CD4-positive, alpha-beta T cell treated with Interferon gamma for 1 hour (primary cell): Measurements from ENCODE around the gene TMEM132D.

Source experiments
- DNase-seq: peaks from one replicate; pipeline ENCODE4 v3.0.0-alpha.2; 2020

The TMEM132D gene

DNA sequence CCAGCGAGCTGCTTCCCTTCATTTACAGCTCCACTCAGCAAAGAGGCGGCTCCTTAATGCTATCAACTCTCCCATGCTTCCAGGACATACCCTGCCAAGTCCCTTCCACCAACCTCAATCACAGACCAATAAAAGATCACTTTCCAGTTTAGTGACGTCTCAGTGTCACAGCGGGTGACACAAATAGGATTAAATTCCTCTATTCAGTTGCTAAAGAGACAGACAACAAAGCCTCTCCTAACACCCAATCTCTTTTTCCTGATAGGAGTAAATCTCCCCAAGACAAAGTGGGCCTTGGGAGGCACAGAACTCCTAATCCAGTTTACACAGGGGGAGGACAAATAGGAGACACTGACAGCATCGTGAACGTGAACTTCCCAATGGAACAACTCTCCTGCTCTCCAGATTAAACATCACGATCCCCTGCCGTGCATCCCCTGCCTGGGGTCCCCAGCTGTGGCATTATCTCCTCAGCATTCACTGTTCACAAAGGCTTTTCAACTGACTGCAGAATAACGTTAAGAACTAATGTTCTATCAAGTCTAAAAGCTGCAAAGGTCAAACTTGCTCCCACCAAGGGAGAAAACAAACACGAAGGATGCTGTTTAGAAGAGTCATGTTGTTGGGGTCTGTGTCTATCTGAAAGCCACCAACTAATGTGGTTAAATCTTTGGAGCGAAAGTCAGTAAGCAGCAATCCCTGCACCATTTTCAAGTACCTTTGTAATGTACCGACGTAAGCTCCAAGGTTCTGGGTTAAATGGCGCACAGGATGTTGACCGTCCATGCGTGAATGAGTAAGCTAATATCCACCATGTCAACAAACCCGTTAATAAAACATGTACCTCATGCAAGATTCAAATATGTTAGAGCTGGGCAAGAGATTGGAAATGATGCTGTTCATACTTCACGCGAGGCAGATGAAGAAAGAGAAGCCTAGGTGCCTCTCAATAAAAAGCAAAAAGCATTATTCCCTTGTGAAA is 31.5 kb downstream of the TMEM132D start:
- no peak for DNase-seq

DNA sequence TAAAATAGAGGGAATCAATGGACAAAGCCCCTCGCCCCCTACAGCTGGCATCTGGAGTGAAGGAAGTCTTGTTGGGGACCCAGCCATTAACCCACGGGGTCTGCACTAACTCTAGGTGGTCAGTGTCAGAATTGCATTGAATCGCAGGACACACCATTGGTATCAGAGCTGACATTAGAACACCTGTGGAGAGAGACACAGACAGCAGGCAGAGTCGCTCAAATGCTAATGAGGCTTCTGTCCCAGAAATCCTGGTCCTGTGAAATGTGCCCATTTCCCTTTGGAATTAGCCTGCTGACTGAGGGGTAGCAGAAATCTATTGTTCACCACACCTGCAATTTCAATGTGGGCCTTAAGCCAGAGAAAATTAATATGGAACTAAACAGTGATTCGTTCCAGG is 33.0 kb downstream of the TMEM132D start:
- DNase-seq: no peak

DNA sequence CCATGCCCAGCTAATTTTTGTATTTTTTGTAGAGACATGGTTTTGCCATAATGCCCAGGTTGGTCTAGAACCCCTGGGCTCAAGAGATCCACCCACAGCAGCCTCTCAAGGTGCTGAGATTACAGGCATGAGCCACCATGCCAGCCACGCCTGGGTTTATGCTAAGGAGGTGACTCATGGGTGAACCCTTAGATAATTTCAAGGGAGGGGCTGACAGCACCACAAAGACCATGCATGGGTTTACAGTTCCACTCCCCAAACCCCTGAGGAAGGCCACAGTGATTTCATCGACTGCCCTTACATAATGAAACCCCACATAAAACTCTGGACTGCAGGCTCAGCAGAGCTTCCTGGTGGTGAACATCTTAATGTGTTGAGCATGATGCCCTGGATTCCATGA is 33.7 kb downstream of the TMEM132D start:
- no peak for DNase-seq

DNA sequence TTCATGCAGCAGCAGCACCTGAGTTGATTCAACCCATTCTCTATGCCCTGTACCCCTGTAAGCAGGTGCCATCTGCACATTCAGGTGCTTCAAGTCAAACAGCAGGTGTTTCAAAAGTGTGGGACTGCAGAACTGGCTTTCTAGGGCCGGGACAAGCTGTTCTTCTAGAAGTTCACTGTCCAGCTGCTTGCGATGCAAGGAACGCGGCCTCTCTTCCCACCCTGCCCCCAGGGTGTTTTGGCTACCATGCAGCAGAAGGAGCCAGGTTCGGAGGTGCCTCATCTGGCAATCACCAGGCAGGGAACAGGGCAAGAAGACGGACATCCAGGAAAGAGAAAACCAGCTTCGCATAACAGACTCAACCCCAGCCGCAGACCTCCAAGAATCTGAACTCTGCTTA is 35.2 kb downstream of the TMEM132D start:
- DNase-seq: no peak

DNA sequence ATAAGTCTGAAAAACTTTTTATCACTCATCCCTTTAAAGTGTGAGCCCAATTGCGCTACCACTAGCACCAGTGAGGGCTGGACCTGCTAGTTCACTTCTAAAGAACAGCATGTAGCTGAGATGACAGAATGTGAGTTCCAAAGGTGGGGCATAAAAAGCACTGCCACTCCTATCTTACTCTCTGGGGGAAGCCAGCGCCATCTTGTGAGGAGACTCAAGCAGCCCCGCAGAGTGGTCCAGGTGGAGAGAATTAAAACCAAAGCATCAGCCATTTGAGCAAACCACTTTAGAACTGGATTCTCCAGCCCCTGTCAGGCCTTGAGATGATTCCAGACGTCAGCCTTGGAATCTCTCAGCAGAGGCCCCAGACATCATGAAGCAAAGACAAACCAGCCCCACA is 39.9 kb downstream of the TMEM132D start:
- no peak for DNase-seq

DNA sequence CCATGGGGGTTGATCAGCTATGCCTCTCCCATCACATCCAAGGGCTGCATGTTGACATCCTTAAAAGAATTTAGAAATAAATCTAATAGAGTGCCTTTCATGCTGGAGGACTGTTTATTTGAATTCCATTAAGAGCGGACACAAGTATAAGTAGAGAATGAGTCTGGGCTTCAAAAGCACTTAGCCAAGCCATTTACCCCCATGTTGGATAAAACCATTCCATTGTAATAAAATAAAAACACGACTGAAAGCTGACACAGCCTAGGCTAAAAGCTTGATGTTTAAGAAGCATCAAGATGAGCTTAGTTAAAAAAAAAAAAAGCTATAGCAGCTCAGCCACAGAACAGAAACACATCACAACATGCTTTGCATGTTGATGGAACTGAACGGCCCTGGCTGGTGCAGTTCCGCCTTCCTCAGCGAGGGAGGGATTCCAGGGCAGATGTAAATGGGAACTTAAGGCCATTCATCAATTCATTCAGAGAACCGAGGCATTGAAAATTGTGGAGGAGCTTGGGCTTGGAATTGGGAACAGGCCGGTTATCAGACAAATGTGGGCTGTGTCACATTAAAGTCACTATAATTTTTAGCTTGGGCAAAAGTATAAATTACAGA is 41.2 kb downstream of the TMEM132D start:
- no peak for DNase-seq

DNA sequence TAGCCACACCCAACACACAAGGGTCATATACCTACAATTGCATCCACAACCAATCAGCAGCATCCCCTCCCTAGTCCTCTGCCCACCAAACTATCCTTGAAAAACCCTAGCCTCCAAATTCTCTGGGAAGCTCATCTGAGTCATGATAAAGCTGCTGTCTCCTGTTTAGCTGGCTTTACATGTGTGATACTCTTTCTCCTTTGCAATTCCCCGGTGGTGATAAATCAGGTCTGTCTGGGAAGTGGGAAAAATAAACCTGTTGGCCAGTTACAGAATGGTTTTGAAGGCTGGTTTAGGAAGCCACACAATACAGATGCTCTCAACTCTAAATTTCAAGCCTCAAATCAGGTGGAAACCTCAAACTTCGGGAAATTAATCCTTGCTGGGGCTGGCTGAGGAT is 41.9 kb downstream of the TMEM132D start:
- DNase-seq: no peak

DNA sequence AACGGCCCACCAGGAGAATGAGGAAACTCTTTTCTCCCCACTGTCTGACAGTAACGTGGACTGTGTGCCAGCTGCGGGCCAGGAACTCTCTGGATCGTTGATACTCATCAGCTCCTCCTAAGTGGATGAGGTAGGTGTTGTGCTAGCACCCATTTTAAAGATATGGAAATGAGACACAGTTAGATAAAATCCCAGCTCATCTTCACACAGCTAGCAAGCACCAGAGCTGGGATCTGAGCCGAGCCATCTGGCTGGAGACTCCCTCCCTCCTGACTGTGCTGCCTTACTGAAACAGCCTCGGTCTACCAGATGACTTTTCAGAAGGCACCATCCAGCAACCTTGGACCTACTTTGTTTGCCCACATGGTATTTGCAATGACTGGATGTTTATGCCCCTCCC is 49.2 kb downstream of the TMEM132D start:
- DNase-seq: no peak

DNA sequence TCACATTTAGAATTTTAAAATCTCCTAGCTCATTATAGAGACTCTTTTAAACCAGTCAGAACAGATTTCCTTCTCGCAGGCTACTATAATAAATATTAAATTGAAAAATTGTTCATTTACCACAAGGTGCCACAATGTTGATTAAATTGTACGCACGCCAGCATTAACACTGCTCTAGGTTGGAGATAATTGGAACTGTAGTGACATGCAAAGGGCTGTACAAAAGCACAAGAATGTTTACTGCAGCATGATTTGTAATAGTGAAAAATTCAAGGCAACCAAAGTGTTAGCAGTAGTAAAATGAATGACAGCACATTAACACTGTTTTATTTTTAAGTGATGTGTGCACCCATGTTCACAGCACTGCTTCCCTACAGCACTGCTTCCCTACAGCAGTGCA is 52.5 kb downstream of the TMEM132D start:
- no peak for DNase-seq

DNA sequence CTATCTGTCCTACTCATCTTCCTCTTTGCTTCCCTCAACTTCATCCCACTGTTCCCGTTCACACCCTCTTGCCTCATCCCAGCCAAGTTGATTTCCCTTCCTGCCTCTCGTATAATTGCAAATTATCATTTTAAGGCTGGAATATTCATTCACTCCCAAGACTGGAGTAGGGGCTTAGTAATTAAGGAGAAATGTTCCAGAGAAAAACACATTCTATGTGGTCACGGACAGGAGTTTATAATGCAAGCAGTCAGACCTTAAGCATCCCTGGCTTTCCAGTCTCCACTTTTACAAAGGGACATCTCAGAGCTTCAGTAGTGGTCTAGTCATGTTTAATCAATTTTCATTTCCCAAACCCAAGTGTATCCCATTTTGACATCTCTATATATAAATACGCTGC is 54.9 kb downstream of the TMEM132D start:
- no peak for DNase-seq

DNA sequence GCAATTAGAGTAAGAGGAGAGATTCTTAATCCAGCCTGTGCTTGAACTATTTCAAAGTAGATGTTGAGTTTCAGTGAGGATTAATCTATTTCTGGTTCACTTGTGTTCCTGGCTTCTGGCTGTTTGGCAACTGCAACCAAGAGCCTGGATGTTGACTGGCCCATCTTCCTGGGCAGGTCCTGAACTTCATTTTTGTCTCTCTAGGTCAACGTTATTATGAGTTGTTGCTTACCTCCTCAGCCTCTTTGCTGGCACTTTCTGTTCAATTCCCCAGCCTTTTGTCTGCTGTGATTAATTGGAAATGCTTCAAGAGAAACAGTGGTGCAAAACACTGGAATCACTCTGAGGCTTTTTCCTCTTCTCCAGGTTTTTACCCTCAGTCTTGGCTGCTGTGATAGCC is 56.8 kb downstream of the TMEM132D start:
- no peak for DNase-seq

DNA sequence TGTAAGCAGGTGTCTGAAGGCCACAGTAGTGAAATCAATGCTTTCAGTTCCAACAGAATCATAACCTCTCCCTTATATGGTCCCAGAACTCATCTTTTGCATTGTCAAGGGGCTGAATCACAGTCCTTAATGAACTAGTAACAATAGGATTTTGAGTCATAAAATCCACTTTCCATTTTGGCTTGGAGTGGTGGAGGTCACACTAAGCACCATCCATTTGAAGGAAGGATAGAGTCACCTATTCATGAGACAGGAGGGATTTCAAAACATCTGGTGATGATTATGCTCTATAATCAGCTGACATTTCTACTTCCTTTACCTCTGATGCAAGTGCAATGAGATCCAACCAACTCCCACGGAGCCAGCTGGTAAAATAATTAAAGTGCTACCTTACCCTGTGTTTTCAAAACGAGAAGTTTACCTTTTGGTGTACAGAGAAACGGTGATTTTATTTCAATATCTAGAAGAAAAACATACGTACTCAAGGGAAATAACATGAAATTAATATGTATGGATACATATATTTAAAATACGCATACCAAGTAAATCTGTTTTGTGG is 59.1 kb downstream of the TMEM132D start:
- DNase-seq: no peak

DNA sequence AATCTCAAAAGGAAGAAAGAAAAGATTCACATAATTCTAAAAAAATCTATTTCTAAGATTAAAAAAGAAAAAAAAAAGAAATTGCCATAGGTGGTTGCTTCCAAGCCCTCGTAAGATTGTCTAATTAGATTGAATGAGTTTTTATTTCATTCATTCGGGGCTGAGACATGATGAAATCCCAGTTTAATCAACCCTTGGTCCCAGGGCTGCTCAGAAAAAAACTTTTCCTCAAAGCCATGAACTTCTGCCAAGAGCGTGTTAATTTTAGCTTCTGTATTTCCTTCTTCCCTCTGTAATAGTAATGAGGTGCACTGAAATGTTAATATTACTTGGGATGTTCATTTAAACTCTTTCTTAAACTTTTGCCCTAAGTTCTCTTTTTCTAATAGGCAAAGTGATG is 62.6 kb downstream of the TMEM132D start:
- DNase-seq: no peak

DNA sequence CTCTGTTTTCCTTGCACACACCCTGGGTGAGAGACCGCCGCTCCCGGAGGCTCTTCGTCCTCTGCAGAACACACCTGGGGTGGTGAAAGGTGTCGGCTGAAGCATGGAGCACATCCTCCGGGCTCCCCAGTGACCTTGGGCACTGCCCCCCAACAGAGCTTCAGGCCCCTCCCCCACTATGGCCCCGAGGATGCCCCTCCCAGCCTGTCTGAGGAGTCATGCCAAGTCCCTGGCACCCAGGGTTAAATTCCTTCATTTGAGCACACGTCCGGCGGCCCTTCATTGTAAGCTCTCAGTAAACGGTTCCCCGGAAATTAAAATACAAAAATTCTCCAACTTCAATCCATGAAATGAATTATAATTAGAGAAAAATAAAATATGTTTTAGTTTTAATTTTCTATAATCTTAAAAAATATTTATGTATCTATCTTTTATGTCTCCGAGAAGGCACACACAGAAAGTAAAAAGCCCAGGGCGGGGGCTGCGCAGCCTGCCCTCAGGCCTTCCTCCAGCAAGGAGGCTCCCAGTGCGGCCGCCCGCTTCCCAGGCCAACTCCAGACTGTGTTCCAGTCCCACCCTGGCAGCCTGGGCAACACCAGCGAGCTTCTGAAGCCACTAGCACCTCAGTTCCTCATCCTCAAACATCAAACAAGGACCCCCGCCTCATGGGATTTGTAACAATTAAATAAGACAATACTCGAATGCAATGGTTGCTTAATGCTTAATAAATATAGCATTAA is 63.5 kb downstream of the TMEM132D start:
- no peak for DNase-seq

DNA sequence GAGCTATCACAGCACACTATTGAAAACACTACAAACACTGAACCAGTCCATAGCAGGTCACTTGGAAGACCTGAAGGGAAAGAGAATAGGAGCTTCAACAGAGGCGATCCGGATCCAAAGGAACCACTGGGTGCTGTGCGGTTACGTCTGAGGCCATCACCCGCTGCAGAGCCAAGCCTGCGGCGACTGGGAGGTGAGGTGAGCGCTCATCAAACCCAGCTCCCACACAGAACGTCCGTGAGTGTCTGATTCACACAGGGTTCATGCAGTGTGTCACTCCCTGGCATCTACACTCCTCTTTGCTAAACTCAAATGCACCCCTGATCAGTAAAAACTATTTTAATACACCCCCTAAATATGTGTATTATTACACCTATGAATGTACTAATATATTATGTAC is 64.1 kb downstream of the TMEM132D start:
- no peak for DNase-seq

DNA sequence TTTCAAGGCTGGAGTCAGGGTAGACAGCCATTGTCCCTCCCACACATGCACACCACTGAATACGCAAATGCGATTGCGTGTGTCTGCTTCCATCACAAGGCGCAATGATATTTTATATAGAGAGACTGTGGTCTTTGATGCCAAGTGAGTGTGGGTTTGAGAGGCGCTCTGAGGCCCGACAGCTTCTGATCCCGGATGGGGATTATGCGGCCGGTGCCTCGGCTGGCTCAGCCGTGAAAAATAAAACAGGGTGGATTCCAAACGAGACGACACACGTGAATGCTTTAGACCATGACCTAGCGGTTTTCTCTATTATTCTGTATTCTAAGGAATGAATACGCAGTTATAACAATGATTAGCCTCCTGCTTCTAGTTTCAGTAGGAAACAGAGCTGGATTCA is 72.5 kb downstream of the TMEM132D start:
- no peak for DNase-seq

DNA sequence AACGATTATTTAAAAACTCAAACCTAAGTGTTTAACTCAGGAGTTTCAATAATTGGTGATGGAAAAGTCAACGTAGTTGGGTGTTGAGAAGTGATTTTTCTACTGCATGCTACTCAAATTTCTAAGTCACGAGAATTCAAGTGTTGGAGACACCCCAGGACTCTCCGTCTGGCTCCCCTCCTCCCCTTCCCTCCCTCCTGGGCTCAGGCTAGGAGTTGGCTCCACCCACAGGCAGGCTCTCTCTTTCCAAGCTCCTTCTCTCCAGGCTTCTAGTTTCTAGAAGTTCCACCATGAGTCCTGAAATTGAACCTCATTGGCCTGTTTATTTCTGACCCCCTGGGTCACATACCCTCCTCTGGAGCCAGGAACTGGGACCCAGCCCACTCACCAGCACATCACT is 73.0 kb downstream of the TMEM132D start:
- DNase-seq: no peak

DNA sequence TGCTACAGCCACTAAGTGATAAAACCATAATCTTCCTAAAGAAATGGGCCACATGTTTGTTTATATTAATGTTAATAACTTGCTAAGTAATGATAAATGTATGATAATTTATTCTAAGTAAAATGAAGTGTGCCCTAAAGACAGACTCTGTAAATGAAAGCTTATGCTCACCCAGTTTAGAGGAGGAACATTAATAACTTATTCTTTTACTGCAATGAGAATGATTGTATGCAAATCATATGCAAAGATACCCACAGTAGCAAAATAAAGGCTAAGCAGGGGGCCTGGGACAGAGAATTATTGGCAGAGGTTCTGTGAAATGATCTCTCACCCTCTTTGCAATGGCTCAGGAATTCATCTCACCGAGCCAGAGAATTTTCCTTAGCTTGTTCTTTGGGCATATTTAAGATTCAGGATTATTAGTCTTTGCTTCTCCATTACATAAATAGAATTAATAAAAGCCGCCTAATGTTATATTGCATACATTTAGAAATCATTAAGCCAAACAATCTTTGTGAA is 75.9 kb downstream of the TMEM132D start:
- no peak for DNase-seq

DNA sequence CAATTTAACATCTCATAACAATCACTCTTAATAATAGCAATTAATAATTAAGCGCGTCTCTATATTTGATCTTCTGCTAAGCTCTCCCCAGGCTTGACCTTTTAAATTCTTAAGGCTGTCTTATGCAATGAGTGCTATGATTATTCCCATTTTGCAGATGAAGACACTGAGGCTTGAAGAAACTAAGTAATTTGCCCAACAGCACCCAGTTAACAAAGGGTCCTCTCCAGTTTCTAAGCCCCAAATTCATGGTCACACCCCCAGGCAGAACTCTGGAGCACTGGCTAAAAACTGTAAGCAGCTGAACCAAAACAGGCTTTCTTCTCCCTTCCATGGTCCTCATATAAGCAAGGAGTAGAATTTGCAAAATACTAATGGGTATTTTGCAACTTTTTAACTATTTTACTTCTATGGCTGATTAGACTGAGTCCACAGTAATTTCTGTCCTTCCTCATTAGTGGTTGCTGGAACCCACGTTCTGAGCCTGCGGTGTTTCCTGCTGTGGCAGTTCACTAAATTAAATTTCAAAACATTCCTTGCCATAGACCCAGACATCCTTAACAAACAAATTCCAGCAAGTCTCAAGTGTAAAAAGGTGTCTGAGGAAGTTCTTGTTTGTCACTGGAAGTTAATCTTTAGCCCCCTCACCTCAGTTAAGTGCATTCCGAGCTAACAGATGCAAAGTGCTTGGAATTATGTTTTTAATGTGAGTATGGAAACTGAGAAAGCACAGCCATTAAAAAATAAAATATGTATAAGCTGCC is 76.5 kb downstream of the TMEM132D start:
- no peak for DNase-seq

DNA sequence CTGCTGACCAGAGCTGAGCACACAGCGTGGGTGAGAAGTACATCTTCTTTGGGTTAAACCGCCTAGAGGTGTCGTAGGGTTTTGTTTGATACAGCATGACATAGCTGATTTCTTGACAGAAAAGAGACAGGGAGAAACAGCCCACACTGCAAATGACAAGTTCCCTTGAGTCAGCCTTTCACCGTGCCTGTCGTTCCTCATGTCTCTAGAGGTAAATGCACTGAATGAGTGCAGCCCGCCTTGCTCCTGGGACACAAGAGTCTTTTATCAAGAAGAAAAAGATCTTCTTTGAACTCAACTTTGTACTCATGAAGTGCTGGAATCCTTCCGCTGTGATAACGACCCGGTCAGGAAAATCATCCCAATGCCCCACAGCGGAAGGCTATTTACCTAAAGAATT is 77.6 kb downstream of the TMEM132D start:
- DNase-seq: no peak

DNA sequence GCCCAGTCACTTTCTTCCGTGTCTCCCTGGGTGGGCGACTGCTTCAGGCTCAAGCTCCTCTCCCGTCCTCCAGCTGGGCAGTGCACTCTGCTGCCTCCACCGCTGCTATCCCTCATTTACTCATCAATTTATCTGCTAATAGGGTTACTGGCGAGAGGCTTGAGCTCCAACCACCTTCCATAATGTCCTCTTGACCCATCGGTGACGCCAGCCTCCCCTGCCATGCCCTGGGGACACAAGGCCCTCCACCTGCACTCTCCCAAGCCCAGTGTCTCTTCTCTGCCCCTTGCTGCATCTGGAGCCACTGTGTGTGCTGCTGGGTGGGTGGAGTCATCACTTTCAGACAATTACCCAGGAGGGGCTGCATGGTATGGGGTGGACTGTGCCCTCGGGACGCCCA is 78.5 kb downstream of the TMEM132D start:
- no peak for DNase-seq

DNA sequence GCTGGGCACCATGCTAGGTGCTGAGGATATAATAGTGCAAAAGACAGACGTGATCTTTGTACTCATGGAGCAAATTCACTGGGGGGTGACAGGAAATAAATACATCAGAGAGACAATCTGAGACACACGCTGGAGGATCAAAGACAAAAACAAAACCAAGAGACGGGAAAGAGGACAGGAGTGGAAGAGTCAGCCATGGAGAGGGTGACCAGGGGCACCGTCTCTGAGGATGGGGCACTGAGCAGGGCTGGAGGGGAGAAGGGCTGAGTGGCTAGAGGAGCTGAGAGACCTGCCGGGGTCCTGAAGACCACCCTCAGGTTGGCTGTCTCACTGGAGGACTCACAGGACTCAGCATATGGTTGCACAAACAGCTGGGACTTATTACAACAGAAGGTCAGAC is 81.9 kb downstream of the TMEM132D start:
- no peak for DNase-seq
